ENCODE data around the gene SLC26A8. TPM values are rescaled to one million over a fixed set of nuclear protein-coding genes. Genes with fewer than 3 reads are reported as not detected.
"Not testable (repeated sequence)": the region's sequence is repeated elsewhere in the genome, so short reads cannot be mapped to it uniquely, and the experiment has no call there.

The SLC26A8 gene
- total RNA-seq, 2 donors from 2014 or later, result 0.25 TPM; not detected in 1

DNA sequence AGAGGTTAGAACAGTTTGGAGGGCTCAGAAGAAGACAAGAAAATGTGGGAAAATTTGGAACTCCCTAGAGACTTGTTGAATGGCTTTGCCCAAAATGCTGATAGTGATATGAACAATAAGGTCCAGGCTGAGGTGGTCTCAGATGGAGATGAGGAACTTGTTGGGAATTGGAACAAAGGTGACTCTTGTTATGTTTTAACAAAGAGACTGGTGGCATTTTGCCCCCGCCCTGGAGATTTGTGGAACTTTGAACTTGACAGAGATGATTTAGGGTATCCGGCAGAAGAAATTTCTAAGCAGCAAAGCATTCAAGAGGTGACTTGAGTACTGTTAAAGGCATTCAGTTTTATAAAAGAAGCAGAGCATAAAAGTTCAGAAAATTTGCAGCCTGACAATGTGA is 84.4 kb downstream of the SLC26A8 start:
- not testable (repeated sequence) for DNase-seq (ENCODE audit: low spot score in 2 of 2); ATAC-seq; H3K36me3 Mint-ChIP-seq; H3K27ac Mint-ChIP-seq
- H3K9me3 Mint-ChIP-seq, result peaks cover 4 to 12% of the 10 kb centered on the region in 2 donors

DNA sequence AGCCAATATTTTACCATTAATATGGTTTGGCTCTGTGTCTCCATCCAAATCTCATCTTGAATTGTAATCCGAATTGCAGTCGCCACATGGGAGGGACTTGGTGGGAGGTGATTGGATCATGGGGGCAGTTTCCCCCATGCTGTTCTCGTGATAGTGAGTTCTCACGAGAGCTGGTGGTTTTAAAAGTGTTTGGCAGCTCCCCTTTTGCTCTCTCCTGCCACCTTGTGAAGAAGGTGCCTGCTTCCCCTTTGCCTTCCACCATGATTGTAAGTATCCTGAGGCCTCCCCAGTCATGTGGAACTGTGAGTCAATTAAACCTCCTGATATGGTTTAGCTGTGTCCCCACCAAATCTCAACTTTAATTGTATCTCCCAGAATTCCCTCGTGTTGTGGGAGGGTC is 85.2 kb downstream of the SLC26A8 start:
- H3K27ac Mint-ChIP-seq; H3K36me3 Mint-ChIP-seq; DNase-seq (ENCODE audit: low spot score in 2 of 2); ATAC-seq: not testable (repeated sequence)
- H3K9me3 Mint-ChIP-seq, result peaks cover 4 to 12% of the 10 kb centered on the region in 2 donors

DNA sequence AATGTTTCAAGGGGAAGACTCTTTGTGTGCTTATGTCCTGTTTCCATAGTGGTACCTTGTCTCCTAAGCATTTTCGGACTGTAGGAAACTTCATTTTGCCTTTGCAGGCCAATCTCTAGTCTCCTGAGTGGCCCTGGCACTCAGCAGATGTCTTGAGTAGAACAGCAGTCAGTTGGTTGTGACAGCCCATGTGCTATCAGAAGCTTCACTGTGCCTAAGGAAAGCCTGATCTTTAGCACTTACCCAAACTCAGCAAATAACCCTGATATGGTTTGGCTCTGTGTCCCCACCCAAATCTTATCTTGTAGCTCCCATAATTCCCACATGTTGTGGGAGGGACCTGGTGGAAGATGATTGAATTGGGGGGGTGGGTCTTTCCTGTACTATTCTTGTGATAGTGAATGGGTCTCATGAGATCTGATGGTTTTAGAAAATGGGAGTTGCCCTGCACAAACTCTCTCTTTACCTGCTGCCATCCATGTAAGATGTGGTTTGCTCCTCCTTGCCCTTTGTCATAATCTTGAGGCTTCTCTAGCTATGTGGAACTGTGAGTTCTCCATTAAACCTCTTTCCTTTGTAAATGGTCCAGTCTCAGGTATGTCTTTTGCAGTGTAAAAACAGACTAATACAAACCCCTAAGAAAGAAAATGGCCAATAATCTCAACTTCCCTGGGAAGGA is 87.6 kb downstream of the SLC26A8 start:
- no peak for DNase-seq (ENCODE audit: low spot score in 2 of 2)
- H3K36me3 Mint-ChIP-seq, result peaks cover 0 to 5% of the 10 kb centered on the region in 2 donors
- H3K9me3 Mint-ChIP-seq, result peaks cover 4 to 12% of the 10 kb centered on the region in 2 donors
- no peak overlapping the region for H3K27ac Mint-ChIP-seq
- ATAC-seq, result no peak

DNA sequence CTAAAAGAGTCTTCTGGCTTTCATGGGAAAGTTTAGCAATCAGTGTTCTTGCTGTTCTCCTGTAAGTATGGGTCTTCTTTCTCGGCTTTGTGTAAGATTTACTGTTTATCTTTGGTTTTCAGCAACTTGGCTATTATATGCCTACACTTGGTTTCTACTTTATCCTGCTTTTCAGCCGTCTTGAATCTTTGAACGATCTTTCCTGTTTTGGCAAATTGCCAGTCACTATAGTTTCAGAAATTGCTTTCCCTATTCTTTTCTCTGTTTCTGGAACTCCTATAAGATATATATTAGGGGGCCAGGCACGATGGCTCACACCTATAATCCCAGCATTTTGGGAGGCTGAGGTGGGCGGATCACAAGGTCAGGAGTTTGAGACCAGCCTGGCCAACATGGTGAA is 89.0 kb downstream of the SLC26A8 start:
- H3K27ac Mint-ChIP-seq, result no peak overlapping the region
- no peak for ATAC-seq
- DNase-seq (ENCODE audit: low spot score in 2 of 2), result no peak
- H3K36me3 Mint-ChIP-seq, result peaks cover 0 to 8% of the 10 kb centered on the region in 2 donors
- peaks cover 4 to 12% of the 10 kb centered on the region in 2 donors for H3K9me3 Mint-ChIP-seq

DNA sequence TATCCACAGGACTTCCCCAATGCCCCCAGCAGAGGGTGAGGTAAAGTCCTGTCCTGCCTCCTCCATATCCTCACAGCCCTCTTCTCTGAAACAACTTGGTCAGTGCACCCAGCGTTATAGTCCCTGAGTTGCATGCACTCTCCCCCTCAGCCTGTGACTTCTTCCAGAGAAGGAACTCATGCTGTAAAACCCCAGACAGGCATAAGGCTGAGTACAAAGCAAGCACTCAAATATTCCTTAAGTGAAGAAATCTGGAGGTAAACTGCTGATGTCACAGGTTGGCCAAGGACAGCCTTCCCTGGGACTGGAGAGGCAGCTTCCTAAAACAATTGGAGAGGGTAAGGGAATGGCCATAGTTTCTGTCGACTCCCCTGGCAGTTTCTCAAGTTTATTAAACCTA is 90.6 kb downstream of the SLC26A8 start:
- no peak for ATAC-seq

DNA sequence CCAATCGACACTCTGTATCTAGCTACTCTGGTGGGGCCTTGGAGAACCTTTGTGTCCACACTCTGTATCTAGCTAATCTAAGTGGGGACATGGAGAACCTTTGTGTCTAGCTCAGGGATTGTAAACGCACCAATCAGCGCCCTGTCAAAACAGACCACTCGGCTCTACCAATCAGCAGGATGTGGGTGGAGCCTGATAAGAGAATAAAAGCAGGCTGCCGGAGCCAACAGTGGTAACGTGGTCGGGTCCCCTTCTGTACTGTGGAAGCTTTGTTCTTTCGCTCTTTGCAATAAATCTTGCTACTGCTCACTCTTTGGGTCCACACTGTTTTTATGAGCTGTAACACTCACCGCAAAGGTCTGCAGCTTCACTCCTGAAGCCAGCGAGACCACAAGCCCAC is 92.6 kb downstream of the SLC26A8 start:
- not testable (repeated sequence) for H3K36me3 Mint-ChIP-seq, H3K9me3 Mint-ChIP-seq, ATAC-seq
- DNase-seq (ENCODE audit: low spot score in 2 of 2), result peak in 1 of 2 donors; percentile 18
- H3K27ac Mint-ChIP-seq, result peak overlapping the region in 1 of 2 donors; percentile 14

More for the DNA sequence above, 90.6 kb downstream of the SLC26A8 start:
- DNase-seq (ENCODE audit: low spot score in 2 of 2), result no peak
- Mint-ChIP-seq H3K36me3 (peaks cover 0 to 8% of the 10 kb centered on the region in 2 donors), H3K9me3 (peaks cover 4% of the 10 kb centered on the region in 2 donors), H3K27ac (no peak overlapping the region)

DNA sequence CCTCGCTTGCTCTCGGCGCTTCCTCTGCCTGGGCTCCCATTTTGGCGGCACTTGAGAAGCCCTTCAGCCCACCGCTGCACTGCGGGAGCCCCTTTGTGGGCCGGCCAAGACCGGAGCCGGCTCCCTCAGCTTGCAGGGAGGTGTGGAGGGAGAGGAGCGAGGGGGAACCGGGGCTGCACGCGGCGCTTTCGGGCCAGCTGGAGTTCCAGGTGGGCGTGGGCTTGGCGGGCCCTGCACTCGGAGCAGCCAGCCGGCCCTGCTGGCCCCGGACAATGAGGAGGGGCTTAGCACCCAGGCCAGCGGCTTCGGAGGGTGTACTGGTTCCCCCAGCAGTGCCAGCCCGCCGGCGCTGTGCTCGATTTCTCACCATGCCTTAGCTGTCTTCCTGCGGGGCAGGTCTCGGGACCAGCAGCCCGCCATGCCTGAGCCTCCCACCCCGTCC is 93.3 kb downstream of the SLC26A8 start:
- peaks cover 0 to 8% of the 10 kb centered on the region in 2 donors for H3K36me3 Mint-ChIP-seq
- ATAC-seq, result no peak
- no peaks in the 10 kb centered on the region for H3K9me3 Mint-ChIP-seq
- no peak for DNase-seq (ENCODE audit: low spot score in 2 of 2)
- H3K27ac Mint-ChIP-seq, result no peak overlapping the region

DNA sequence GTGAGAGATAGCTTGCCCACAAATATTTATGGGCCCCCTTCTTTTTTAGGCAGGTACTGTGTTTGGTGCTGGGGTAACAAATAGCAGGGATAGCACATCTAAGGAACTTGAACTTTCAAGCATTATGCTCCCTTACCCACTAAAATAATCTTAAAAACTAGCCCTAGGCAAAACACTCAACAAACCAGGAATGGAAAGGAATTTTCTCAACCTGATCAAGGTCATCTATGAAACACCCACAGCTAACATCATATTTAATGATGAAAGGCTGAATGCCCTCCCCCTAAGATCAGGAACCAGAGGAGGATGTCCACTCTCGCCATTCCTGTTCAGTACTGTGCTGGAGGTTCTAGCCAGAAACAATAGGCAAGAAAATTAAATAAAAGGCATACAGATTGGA is 94.8 kb downstream of the SLC26A8 start:
- Mint-ChIP-seq H3K9me3 (no peaks in the 10 kb centered on the region), H3K36me3 (peaks cover 0 to 8% of the 10 kb centered on the region in 2 donors), H3K27ac (no peak overlapping the region)
- DNase-seq (ENCODE audit: low spot score in 2 of 2) (no peak), ATAC-seq (no peak)

DNA sequence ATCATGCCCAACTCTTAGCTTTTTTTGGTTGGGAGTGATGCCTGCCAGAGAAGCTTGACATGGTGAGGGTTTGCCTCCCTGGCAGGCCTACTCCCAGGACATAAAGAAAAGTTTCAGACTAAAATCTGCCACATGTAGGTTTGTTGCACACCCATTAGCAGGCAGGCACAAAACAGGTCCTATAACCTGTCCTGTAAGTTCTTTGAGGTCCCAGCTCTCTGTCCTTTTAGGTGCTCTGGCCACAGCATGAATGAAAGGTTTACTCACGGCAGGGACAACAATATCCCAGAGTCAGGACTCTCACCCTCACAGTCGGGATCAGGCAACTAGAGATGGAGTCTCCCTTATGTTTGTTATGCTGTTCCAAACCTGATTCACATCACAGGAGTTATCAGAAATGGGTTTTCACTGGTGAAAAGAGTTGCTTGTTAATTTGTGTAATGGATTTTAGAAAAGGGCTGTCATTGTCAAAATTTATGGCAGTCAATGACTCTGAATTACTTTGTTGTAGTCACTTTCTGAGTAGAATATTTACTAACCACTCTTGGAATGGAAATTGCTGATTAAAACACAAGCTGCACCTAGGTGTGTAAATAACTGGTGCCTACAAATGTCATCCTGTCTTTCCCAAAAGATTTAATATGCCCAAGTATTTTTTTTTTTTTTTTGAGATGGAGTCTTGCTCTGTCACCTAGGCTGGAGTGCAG is 97.8 kb downstream of the SLC26A8 start:
- DNase-seq (ENCODE audit: low spot score in 2 of 2) (no peak), ATAC-seq (no peak)
- H3K9me3 Mint-ChIP-seq, result no peaks in the 10 kb centered on the region
- H3K27ac Mint-ChIP-seq, result no peak overlapping the region
- peaks cover 0 to 1% of the 10 kb centered on the region in 2 donors for H3K36me3 Mint-ChIP-seq

DNA sequence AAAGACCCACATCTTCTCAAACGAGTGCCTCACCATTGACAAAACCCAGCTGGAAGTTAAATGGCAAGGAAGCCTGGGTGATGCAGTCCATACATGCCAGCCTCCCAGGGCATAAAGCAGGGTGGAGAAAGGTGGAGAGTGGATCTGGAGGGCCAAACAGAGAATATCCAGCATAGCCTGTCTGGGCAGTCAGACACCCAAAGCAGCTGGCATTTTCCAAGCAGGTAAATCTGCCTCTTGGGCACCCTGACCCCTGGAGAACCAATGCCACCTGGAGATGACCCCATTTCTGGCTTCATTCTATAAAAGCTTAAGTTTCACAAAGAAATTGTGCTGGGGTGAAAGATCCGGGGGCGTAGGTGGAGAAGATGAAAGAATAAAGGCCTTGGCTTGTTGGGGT is 98.5 kb downstream of the SLC26A8 start:
- DNase-seq (ENCODE audit: low spot score in 2 of 2) (no peak), ATAC-seq (no peak)
- no peaks in the 10 kb centered on the region for H3K9me3 Mint-ChIP-seq
- H3K27ac Mint-ChIP-seq, result no peak overlapping the region
- H3K36me3 Mint-ChIP-seq, result peaks cover 5% of the 10 kb centered on the region in 2 donors

DNA sequence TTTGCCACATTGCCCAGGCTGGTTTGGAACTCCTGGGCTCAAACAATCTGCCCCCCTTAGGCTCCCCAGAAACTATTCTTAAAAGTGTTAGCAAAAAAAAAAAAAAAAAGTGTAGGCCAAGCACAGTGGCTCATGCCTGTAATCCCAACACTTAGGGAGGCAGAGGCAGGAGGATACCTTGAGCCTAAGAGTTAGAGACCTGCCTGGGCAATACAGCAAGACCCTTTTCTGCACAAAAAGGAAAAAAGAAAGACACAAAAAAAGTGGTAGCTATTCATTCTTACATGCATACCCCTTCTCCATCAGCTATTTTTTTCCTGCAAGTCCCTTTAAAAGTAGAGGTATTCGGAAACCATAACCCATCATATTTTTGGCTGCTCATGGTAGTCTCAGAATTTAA is 100.3 kb downstream of the SLC26A8 start:
- DNase-seq (ENCODE audit: low spot score in 2 of 2) (no peak), ATAC-seq (no peak)
- peaks cover 17% of the 10 kb centered on the region in 2 donors for H3K36me3 Mint-ChIP-seq
- no peak overlapping the region for H3K27ac Mint-ChIP-seq
- no peaks in the 10 kb centered on the region for H3K9me3 Mint-ChIP-seq

DNA sequence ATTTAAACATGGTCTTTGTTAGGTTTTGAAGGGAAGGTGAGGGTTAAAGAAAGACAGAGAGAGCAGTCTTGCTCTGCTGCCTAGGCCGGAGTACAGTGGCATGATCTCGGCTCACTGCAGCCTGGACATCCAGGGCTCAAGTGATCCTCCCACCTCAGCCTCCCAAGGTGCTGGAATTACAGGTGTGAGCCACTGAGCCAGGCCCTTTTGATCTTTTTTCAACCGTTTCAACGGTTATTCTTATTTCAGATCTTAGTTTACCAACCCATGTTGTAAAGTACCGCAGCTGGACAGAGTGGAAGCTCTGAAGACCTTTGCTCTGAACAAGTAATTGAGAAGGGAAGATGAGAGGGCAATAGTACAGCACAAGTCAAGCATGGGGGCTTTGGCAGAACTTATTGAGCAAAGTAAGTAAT is 102.3 kb downstream of the SLC26A8 start:
- no peak for DNase-seq (ENCODE audit: low spot score in 2 of 2)
- Mint-ChIP-seq H3K27ac (peak overlapping the region in 1 of 2 donors; percentile 98), H3K36me3 (peaks cover 28 to 31% of the 10 kb centered on the region in 2 donors), H3K9me3 (no peaks in the 10 kb centered on the region)
- no peak for ATAC-seq

DNA sequence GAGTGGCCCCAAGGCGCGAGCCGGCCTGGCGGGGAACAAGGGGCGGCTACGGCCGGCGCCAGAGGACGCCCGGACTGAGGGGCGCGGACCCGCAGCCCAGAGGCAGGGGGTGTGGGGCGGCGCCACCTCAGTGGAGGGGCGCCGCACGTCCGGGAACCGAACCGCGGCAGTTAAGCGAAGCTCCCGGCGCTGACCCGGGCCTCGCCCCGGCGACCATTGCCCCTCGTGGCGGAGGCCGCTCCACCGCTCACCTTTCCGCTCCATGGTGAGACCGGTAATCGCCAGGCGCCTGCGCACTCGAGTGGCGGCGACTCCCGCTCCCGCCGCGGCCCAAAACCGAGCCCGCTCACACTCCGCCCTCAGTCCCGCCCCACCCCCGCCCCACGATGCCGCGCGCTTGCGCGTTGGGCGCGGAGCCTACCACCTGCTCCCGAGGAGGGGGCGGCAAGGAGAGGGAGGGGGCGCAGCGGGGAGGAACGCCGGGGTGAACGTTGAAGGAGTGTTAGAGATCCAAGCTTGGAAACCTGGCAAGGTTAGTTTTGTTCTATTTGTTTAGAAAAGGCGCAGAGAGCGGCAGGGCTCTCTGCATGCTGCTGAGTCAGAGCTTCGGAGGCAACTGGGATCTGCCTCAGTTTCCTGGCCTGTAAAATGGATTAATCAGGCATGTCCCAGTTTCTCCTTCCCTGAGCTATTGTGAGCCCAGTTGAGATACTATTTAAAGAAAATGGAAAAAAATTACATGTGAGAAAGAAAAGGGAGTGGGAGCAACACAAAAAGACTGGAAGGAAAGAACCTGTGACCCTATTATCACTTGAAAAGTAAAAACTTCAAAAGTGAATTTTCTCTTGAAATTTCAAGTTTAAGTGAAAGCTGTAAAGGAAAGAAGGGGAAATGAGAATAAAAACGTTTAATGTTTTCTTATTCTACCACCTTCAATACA is 103.4 kb downstream of the SLC26A8 start, which contains the start of gene SRPK1:
Gene SRPK1, minus strand, starts transcription at position 306 of the 940 bp plus-strand sequence. Its CDS starts 42 bp downstream, at position 264.
- Mint-ChIP-seq H3K27ac (peak within 1 kb of the TSS; percentile 98), H3K9me3 (no peaks in the 10 kb centered on the region), H3K36me3 (peaks cover 28 to 36% of the 10 kb centered on the region in 2 donors)
- ATAC-seq (peak; percentile 74 to 85), DNase-seq (ENCODE audit: low spot score in 2 of 2) (peak; percentile 86 to 92)

DNA sequence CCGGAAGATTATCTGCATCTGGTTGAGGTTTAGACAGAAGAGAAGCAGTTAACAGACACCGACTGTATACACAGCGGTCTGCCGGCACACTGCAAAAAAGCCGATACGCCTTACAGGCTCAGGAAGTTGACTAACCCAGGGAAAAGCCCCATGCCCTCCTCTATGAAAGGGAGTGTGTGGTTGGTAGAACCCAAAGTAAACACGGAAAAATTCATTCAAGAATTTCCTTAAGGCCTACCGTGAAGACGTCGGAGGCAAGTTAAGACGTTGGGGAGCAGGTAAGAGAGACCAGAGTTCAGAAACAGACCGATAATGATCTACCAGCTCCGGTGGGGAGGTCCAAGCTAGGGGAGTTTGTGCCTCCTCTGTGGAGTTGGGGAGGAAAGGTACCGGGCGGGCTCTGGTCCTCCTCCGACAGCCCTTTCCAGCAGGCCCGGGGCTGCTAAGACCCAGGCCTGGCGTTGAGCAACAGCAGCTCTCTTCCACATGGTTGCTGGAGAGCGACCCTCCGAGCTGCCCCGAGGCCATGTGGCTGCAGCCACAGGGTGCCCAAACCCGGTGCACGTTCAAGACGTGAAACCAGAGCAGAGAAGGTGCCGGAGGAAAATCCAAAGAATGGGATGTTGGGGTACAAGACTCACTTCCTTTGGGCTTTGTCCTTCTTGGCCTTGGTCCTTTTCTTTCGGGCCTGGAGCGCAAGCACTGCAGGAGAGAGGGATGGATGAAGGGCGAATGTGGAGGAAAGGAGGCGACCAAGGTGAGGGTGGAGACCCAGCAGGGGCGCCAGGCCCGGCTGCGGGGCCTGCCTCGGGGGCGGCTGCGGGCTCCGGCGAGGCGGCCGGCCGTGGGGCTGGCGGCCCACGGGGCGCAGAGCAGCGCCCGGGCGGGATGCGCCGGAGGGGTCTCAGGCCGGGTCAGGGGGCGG is 104.4 kb downstream of the SLC26A8 start:
- H3K36me3 Mint-ChIP-seq, result peaks cover 28 to 36% of the 10 kb centered on the region in 2 donors

DNA sequence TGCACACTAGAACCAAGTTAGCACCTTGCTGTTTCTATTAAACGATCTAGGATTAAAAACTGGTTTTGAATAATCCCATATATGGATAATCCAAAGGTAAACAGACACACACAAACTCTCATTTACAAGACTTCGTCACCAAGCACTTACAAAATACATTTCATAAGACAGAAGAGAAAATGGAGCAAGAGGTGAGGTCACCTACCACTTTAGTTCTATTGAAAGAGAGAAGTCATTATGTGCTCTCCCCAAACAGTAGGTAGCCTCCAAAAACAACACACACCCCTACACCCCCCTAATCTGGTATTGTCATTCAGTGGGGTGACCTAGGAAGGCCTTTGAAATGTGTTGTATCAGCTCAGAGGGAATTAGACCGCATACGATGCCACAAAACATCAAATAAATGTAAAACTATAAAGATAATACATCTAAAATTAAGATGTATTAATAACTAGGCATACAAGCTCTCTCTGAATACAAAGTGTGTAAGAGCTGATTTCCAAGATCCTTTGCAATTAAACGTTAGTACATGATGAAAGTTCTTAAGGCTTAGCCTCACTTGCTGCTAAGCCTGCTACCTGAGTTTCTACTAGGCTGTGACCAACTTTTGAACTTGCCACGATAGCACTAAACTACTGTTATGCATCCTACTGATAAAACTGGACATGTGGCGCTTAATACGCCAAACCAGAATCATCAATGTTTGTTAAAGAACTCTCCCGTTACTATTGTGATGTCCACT is 105.2 kb downstream of the SLC26A8 start:
- ATAC-seq (peak; percentile 27 to 36), DNase-seq (ENCODE audit: low spot score in 2 of 2) (no peak)
- Mint-ChIP-seq H3K9me3 (no peaks in the 10 kb centered on the region), H3K36me3 (peaks cover 28 to 36% of the 10 kb centered on the region in 2 donors), H3K27ac (peak overlapping the region; percentile 98)

More for the DNA sequence above, 104.4 kb downstream of the SLC26A8 start:
- peak overlapping the region; percentile 98 for H3K27ac Mint-ChIP-seq
- ATAC-seq (peak; percentile 67 to 88), DNase-seq (ENCODE audit: low spot score in 2 of 2) (peak; percentile 45 to 70)
- no peaks in the 10 kb centered on the region for H3K9me3 Mint-ChIP-seq

Measured in activated naive CD4-positive, alpha-beta T cell treated with anti-CD3 and anti-CD28 coated beads, Interleukin-2, amount 50 U/mL, for 72 hours (primary cell).